Measurements from ENCODE around the gene PRKCE. TPM values are rescaled to one million over a fixed set of nuclear protein-coding genes. Genes with fewer than 3 reads are reported as not detected.

PRKCE gene
- polyA plus RNA-seq, 3 donors, result 8.3 to 9.2 (median 8.7) TPM

GRCh38 chr2:45797451-45798230, 146.2 kb downstream of the PRKCE start:
- DNase-seq (ENCODE audit: low read depth in 3 of 3, low spot score in 2 of 3), result no peak

- DNase-seq (ENCODE audit: low read depth in 3 of 3, low spot score in 2 of 3), result no peak
Measured at GRCh38 chr2:45799679-45800381, 148.4 kb downstream of the PRKCE start.

GRCh38 chr2:45802499-45803138, 151.1 kb downstream of the PRKCE start:
- DNase-seq (ENCODE audit: low read depth in 3 of 3, low spot score in 2 of 3), result no peak

GRCh38 chr2:45804987-45805755, 153.7 kb downstream of the PRKCE start:
- DNase-seq (ENCODE audit: low read depth in 3 of 3, low spot score in 2 of 3), result no peak

- DNase-seq (ENCODE audit: low read depth in 3 of 3, low spot score in 2 of 3), result no peak
Measured at GRCh38 chr2:45806563-45807358, 155.3 kb downstream of the PRKCE start.

GRCh38 chr2:45808294-45808800, 156.9 kb downstream of the PRKCE start:
- no peak for DNase-seq (ENCODE audit: low read depth in 3 of 3, low spot score in 2 of 3)

GRCh38 chr2:45809205-45809604, 157.7 kb downstream of the PRKCE start:
- DNase-seq (ENCODE audit: low read depth in 3 of 3, low spot score in 2 of 3), result no peak

GRCh38 chr2:45812011-45812500, 160.6 kb downstream of the PRKCE start:
- no peak for DNase-seq (ENCODE audit: low read depth in 3 of 3, low spot score in 2 of 3)

GRCh38 chr2:45813003-45813941, 161.8 kb downstream of the PRKCE start:
- no peak for DNase-seq (ENCODE audit: low read depth in 3 of 3, low spot score in 2 of 3)

GRCh38 chr2:45814488-45814887, 163.0 kb downstream of the PRKCE start:
- no peak for DNase-seq (ENCODE audit: low read depth in 3 of 3, low spot score in 2 of 3)

- no peak for DNase-seq (ENCODE audit: low read depth in 3 of 3, low spot score in 2 of 3)
Measured at GRCh38 chr2:45814951-45815621, 163.6 kb downstream of the PRKCE start.

- DNase-seq (ENCODE audit: low read depth in 3 of 3, low spot score in 2 of 3), result no peak
Measured at GRCh38 chr2:45816272-45816671, 164.8 kb downstream of the PRKCE start.

- DNase-seq (ENCODE audit: low read depth in 3 of 3, low spot score in 2 of 3), result no peak
Measured at GRCh38 chr2:45818591-45818990, 167.1 kb downstream of the PRKCE start.

- DNase-seq (ENCODE audit: low read depth in 3 of 3, low spot score in 2 of 3), result no peak
Measured at GRCh38 chr2:45820048-45820447, 168.6 kb downstream of the PRKCE start.

- peak in 1 of 3 donors; percentile 27 for DNase-seq (ENCODE audit: low read depth in 3 of 3, low spot score in 2 of 3)
Measured at GRCh38 chr2:45821558-45822271, 170.2 kb downstream of the PRKCE start.

- peak in 1 of 3 donors; percentile 15 for DNase-seq (ENCODE audit: low read depth in 3 of 3, low spot score in 2 of 3)
Measured at GRCh38 chr2:45822272-45822630, 170.8 kb downstream of the PRKCE start.

- DNase-seq (ENCODE audit: low read depth in 3 of 3, low spot score in 2 of 3), result no peak
Measured at GRCh38 chr2:45823723-45824206, 172.3 kb downstream of the PRKCE start.
